ENCODE data around the gene PANK4. TPM values are rescaled to one million over a fixed set of nuclear protein-coding genes. Genes with fewer than 3 reads are reported as not detected.

Gene PANK4
- total and polyA plus RNA-seq, 2 donors (not counting 3 experiments of a cell fraction or from before 2014, with no cell fraction given): 22.1 to 34.0 TPM

DNA sequence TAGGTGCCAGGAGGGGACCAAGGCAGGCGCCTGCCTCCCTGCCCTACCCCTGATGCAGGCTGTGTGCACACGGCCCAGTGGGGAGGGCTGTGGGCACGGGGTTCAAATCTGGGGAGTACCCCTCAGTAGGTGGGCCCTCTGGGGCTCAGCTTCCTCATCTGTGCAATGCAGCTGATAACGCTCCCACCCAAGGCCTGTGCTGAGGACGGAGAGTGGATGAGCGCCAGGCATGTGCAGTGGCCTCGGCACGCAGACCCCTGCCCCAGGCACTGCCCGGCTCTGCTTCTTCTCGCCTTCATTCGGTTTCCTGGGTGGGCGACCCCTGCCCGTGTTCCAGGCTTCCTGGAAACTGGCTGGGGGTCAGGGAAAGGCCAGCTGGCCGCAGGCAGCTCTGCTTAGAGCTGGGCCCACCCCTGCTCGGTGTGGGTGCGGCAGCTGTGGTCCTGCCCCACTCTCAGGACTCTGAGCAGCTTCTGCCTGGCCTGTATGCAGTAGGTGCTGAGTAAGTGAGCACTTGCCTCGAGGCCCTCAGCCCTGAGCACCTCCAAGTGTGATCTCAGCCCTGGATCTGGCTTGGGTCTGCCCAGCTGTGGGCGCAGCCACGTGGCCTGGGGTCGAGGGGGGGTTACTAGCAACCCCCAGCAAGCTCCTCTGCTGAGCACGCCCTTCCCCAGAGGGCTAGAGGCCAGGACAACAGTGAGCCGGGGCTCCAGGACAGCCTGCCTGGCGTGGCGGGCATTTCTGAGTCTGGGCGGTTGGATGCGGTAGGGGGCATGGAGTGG lies 17.9 kb upstream of the PANK4 start:
- Histone ChIP-seq H3K9me3 (replicated peaks; ENCODE audit: control insufficient read depth, insufficient read depth, low read length) (no peaks in the 10 kb centered on the region), H3K27ac (ENCODE audit: insufficient read depth, low read depth, low read length) (no peak overlapping the region), H3K36me3 (ENCODE audit: control insufficient read depth in 2 of 2, extremely low read depth in 1 of 2, insufficient read depth in 2 of 2, low read length in 2 of 2) (no peaks in the 10 kb centered on the region), H3K4me1 (ENCODE audit: control insufficient read depth, extremely low read depth, insufficient read depth, low read length) (peaks cover 27% of the 10 kb centered on the region), H2AFZ (ENCODE audit: low read depth, low read length) (no peak overlapping the region), H3K4me2 (ENCODE audit: insufficient read depth, low read length) (no peak overlapping the region), H4K20me1 (replicated peaks; ENCODE audit: control insufficient read depth, extremely low read depth, insufficient read depth, low read length) (no peaks in the 10 kb centered on the region), H3K4me3 (replicated peaks in 1 of 3; ENCODE audit: insufficient read depth in 1 of 3, low read depth in 1 of 3, low read length in 3 of 3) (no peak overlapping the region), H3K79me2 (ENCODE audit: control insufficient read depth, insufficient read depth, low read length) (no peaks in the 10 kb centered on the region), H3K9ac (replicated peaks; ENCODE audit: extremely low read depth, insufficient read depth, low read length) (no peak overlapping the region), H3K27me3 (ENCODE audit: control insufficient read depth in 2 of 2, insufficient read depth in 2 of 2, low read length in 2 of 2) (peaks cover 0 to 1% of the 10 kb centered on the region in 2 experiments), H3K9me1 (replicated peaks; ENCODE audit: control insufficient read depth, extremely low read depth, insufficient read depth, low read length) (no peaks in the 10 kb centered on the region)
- CTCF ChIA-PET: interaction anchor here (1.4 kb wide), 1 partner anchor 18 kb away, joined by 5 read pairs; the partner anchor contains the start of gene PANK4
- intact Hi-C loops (cut with micrococcal nuclease) (no loop called here), dilution Hi-C loops (cut with MboI; ENCODE audit: extremely low pct_ligation_motif_present, low sequenced_read_pairs) (no loop called here)
- no peak for FAIRE-seq
- no peak for DNase-seq (ENCODE audit: low read depth, low spot score)
- no peak for TF ChIP-seq MYC (IDR thresholded peaks at IDR 0.05; ENCODE audit: low read depth, low read length)
- BruUV-seq (replicated peaks): no TSS peak
- POLR2A ChIA-PET: no interaction called here

DNA sequence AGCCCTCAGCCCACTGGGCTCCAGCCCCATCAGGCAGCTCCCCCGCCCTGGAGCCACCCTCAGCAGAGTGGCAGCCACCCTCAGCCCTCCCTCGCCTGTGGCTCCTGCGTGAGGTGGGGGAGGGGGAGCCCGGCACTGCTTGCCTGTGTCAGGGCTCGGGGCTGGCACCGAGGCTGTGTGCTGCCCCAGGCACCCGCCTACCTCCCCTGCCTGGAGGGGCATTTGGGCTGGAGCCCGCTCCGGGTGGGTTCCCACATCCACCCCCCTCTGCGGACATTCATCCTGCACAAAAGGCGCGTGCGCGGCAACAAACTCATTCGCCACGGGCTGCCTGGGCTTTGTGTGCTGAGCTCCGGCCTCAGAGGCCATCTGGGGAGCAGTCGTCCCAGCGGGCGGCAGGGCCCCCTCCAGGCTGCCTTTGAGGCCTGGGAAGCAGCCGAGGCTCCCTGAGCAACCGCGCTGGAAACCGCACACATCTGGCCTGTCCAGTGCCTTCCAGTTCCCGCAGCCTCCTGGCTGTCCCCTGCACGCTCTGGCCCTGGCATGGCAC lies 17.2 kb upstream of the PANK4 start:
- H3K4me2 ChIP-seq (ENCODE audit: insufficient read depth, low read length): no peak overlapping the region

More for the DNA sequence above, 17.2 kb upstream of the PANK4 start:
- no TSS peak for BruUV-seq (replicated peaks)
- Histone ChIP-seq H3K27me3 (ENCODE audit: control insufficient read depth in 2 of 2, insufficient read depth in 2 of 2, low read length in 2 of 2) (peaks cover 0 to 1% of the 10 kb centered on the region in 2 experiments), H3K27ac (ENCODE audit: insufficient read depth, low read depth, low read length) (no peak overlapping the region), H3K9me3 (replicated peaks; ENCODE audit: control insufficient read depth, insufficient read depth, low read length) (no peaks in the 10 kb centered on the region), H3K4me3 (replicated peaks in 1 of 3; ENCODE audit: insufficient read depth in 1 of 3, low read depth in 1 of 3, low read length in 3 of 3) (no peak overlapping the region), H3K36me3 (ENCODE audit: control insufficient read depth in 2 of 2, extremely low read depth in 1 of 2, insufficient read depth in 2 of 2, low read length in 2 of 2) (no peaks in the 10 kb centered on the region), H3K9ac (replicated peaks; ENCODE audit: extremely low read depth, insufficient read depth, low read length) (no peak overlapping the region), H3K9me1 (replicated peaks; ENCODE audit: control insufficient read depth, extremely low read depth, insufficient read depth, low read length) (no peaks in the 10 kb centered on the region), H3K79me2 (ENCODE audit: control insufficient read depth, insufficient read depth, low read length) (no peaks in the 10 kb centered on the region), H3K4me1 (ENCODE audit: control insufficient read depth, extremely low read depth, insufficient read depth, low read length) (peaks cover 24% of the 10 kb centered on the region), H4K20me1 (replicated peaks; ENCODE audit: control insufficient read depth, extremely low read depth, insufficient read depth, low read length) (no peaks in the 10 kb centered on the region), H2AFZ (ENCODE audit: low read depth, low read length) (no peak overlapping the region)
- POLR2A ChIA-PET: no interaction called here
- intact Hi-C loops (cut with micrococcal nuclease) (no loop called here), dilution Hi-C loops (cut with MboI; ENCODE audit: extremely low pct_ligation_motif_present, low sequenced_read_pairs) (no loop called here)
- no peak for TF ChIP-seq POLR2A (IDR thresholded peaks at IDR 0.05; ENCODE audit: low read depth, low read length)
- no peak for TF ChIP-seq EZH2 (IDR thresholded peaks at IDR 0.05; ENCODE audit: borderline replicate concordance, low read depth, low read length, severe bottlenecking)
- no peak for TF ChIP-seq POLR2AphosphoS5 (IDR thresholded peaks at IDR 0.05; ENCODE audit: insufficient read depth, low read depth, low read length)
- TF ChIP-seq JUN (IDR thresholded peaks at IDR 0.05; ENCODE audit: borderline replicate concordance, insufficient read depth, insufficient read length, low read depth): no peak
- TF ChIP-seq FOS (IDR thresholded peaks at IDR 0.05; ENCODE audit: borderline replicate concordance, insufficient read depth, low read length): no peak
- TF ChIP-seq, protein P1, sequence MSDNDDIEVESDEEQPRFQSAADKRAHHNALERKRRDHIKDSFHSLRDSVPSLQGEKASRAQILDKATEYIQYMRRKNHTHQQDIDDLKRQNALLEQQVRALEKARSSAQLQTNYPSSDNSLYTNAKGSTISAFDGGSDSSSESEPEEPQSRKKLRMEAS (IDR thresholded peaks at IDR 0.05; ENCODE audit: insufficient read depth, insufficient read length): no peak
- TF ChIP-seq MYC (IDR thresholded peaks at IDR 0.05; ENCODE audit: low read depth, low read length): no peak
- TF ChIP-seq, protein P2, sequence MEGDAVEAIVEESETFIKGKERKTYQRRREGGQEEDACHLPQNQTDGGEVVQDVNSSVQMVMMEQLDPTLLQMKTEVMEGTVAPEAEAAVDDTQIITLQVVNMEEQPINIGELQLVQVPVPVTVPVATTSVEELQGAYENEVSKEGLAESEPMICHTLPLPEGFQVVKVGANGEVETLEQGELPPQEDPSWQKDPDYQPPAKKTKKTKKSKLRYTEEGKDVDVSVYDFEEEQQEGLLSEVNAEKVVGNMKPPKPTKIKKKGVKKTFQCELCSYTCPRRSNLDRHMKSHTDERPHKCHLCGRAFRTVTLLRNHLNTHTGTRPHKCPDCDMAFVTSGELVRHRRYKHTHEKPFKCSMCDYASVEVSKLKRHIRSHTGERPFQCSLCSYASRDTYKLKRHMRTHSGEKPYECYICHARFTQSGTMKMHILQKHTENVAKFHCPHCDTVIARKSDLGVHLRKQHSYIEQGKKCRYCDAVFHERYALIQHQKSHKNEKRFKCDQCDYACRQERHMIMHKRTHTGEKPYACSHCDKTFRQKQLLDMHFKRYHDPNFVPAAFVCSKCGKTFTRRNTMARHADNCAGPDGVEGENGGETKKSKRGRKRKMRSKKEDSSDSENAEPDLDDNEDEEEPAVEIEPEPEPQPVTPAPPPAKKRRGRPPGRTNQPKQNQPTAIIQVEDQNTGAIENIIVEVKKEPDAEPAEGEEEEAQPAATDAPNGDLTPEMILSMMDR (IDR thresholded peaks at IDR 0.05; ENCODE audit: extremely low read depth in 1 of 2, insufficient read depth in 1 of 2, low read depth in 1 of 2, low read length in 2 of 2): no peak
- TF ChIP-seq GATA2 (IDR thresholded peaks at IDR 0.05; ENCODE audit: insufficient read depth, insufficient read length, low read depth, low read length): no peak
- CTCF ChIA-PET: interaction anchor here (1.4 kb wide), 1 partner anchor 17 kb away, joined by 5 read pairs; the partner anchor contains the start of gene PANK4
- DNase-seq (ENCODE audit: low read depth, low spot score): no peak
- no peak for FAIRE-seq

All from endothelial cell of umbilical vein (primary cell).